Measurements from ENCODE around the gene MCFD2.
"Not testable (repeated sequence)": the region's sequence is repeated elsewhere in the genome, so short reads cannot be mapped to it uniquely, and the experiment has no call there.

The MCFD2 gene

GRCh38 chr2:46917628-46918027 lies 2.0 kb upstream of the MCFD2 start:
- no peak for TF ChIP-seq CTCF (IDR thresholded peaks at IDR 0.05; ENCODE audit: borderline replicate concordance, insufficient read depth, low read depth, low read length)
- H3K4me3 ChIP-seq (ENCODE audit: low read depth, low read length): no peak overlapping the region

DNA sequence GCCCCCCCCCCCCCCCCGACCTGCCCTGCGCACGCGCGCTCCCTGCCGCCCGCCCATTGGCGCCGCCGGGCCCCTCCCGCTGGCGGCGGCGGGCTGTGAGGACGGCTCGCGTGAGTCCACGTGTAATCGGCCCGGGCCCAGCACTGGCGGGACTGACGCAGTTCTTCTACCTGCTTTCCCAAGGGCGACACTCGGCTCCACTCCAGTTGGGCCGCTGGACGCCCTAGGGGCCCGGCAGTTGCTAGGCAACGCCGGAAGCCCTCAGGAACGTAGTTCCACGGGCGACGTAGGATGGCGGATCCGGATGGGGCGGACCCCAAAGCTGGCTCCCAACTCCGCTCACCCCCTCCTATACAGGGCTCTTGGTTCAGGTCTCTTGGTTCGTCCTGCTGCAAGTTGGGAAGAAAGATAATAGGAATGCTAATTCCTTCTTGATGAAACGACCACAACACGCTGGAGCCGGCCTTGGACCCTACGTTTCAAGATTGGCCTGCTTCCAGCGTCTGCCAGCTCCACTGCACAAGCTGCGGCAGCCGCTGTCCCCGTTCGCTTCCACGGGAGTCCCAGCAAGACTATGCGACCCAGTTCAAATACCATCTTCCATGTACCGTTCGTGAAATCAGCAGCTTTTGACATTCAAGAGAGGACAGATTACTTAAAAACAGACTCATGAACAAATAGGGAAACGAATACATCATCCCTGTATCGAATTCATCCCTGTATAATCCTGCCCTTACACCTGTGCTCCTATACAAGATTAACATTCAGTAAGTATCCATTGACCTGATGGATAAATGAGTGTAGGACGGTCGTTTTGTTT lies 415 bp upstream of the MCFD2 start:
- peak overlapping the region; percentile 75 for H3K4me3 ChIP-seq (ENCODE audit: low read depth, low read length)
- no peak for TF ChIP-seq CTCF (IDR thresholded peaks at IDR 0.05; ENCODE audit: borderline replicate concordance, insufficient read depth, low read depth, low read length)

- no peak for TF ChIP-seq CTCF (IDR thresholded peaks at IDR 0.05; ENCODE audit: borderline replicate concordance, insufficient read depth, low read depth, low read length)
- H3K4me3 ChIP-seq (ENCODE audit: low read depth, low read length): peak overlapping the region; percentile 75
Measured at GRCh38 chr2:46914578-46915230, 902 bp downstream of the MCFD2 start.

DNA sequence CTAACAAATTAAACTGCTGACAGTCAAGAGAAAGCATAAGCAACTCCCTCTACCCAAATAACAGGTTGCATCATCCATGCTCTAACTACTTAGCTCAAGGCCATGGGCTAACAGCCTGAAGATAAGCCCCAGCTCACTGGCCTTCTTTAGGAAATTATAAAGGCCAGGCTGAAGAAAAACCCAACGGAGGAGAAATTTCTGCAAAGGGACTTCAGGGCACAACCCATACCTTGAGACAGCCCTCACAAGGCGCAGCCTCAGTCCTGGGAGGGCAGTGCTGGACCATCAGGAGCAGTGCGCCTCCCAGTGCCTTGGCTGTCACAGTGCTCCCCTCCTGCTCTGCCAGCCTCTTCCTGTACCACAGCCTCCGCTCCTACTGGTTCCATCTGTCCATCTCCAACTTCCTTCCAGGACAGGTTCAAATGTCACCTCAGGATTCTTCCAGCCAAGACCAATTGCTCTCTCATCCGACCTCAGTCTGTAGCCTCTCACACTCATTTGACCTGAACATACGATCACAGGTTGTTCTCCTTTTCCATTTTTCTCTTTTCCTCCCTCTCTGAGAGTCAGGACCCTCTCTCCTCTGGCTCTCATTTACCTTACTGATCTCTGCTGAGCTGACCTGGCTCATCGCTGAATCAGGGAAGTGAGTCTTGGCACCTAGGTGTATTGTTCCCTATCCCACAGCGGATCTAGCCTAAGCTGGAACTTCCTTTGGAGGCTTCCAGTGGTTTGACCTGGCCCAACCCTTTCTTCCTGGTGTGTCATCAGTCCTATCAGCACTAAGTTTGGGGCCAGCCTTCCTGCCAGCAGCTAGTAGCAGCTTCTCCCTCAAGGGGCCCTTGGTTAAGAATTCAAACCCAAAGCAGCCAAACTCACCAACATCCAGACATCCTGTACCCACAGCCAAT lies 1.9 kb downstream of the MCFD2 start:
- H3K4me3 ChIP-seq (ENCODE audit: low read depth, low read length): no peak overlapping the region
- TF ChIP-seq CTCF (IDR thresholded peaks at IDR 0.05; ENCODE audit: borderline replicate concordance, insufficient read depth, low read depth, low read length): no peak

DNA sequence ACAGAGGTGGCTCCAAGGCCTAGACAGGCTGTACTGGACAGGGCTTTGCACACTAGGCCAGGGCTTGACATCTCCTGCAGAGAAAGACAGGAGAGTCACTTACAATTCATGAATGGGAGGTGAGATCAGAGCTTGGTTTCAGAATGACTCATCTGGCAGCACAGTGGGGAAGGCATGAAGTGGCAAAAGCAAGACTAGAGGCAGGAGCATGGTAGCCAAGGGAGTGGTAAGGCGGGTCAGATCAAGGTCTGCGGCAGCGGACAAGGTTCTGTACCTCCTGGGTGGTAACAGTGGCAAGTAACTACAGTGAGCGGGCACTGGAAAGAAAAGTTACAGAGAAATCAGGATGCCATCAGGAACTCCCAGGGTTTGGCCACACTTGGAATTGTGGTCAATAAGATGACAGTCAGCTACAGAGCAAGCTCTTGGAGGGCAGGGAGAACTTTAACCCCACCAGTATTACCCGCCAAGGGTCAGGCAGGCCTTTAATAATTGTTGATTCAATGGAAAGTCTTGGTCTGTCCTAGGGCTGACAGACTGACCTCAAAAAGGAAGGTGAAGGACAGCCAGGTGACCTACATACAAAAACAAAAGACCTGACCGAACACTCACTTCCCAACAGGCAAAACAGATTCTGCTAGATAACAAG lies 5.7 kb downstream of the MCFD2 start:
- H3K4me3 ChIP-seq (ENCODE audit: low read depth, low read length): no peak overlapping the region
- TF ChIP-seq CTCF (IDR thresholded peaks at IDR 0.05; ENCODE audit: borderline replicate concordance, insufficient read depth, low read depth, low read length): no peak

GRCh38 chr2:46909150-46909549 lies 6.5 kb downstream of the MCFD2 start:
- H3K4me3 ChIP-seq (ENCODE audit: low read depth, low read length): no peak overlapping the region
- TF ChIP-seq CTCF (IDR thresholded peaks at IDR 0.05; ENCODE audit: borderline replicate concordance, insufficient read depth, low read depth, low read length): no peak

- H3K4me3 ChIP-seq (ENCODE audit: low read depth, low read length): not testable (repeated sequence)
Measured at GRCh38 chr2:46904908-46905678, 10.5 kb downstream of the MCFD2 start.

DNA sequence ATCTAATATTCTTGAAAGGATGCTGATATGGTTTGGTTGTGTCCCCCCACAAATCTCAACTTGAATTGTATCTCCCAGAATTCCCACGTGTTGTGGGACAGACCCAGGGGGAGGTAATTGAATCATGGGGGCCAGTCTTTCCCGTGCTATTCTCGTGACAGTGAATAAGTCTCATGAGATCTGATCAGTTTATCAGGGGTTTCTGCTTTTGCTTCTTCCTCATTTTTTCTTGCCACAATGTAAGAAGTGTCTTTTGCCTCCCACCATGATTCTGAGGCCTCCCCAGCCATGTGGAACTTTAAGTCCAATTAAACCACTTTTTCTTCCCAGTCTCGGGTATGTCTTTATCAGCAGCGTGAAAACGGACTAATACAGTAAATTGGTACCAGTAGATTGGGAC lies 12.6 kb downstream of the MCFD2 start:
- H3K4me3 ChIP-seq (ENCODE audit: low read depth, low read length): not testable (repeated sequence)

Measured in GM12875 (cell line).